Common myeloid progenitor, CD34-positive (primary cell): ENCODE data around the gene PHYH.
"Not testable (repeated sequence)": the region's sequence is repeated elsewhere in the genome, so short reads cannot be mapped to it uniquely, and the experiment has no call there.

Experiments used
- CTCF ChIA-PET: fragments of 350-600 bp; sonication (Branson Sonifier 250); formaldehyde crosslinking; loops from one replicate; lab custom pipeline; 2021; ENCODE audit warnings: antibody characterized with exemption; lab: Charles Lee
- POLR2A ChIA-PET: fragments of 350-600 bp; sonication (Branson Sonifier 250); formaldehyde crosslinking; loops from one replicate; lab custom pipeline; 2021; ENCODE audit warnings: antibody characterized with exemption; lab: Charles Lee
- DNase-seq, 3 donors: peaks; one replicate each; pipeline versions ENCODE4 v3.0.0 to v3.0.0-alpha.2; 2013
- H3K27ac ChIP-seq, 2 experiments: 1 replicate in 1 of 2; 2 replicates in 1 of 2; pipeline ENCODE4 v1.7.0; 2013; ENCODE audit warnings: inconsistent platforms in 2 of 2, low read length in 2 of 2, mild to moderate bottlenecking in 2 of 2, low read depth in 1 of 2, moderate library complexity in 1 of 2; ENCODE audit not compliant: severe bottlenecking in 2 of 2, insufficient read depth in 1 of 2, poor library complexity in 1 of 2
- H3K27me3 ChIP-seq, 5 experiments: replicated peaks in 2 of 5; 1 replicate in 3 of 5; 2 replicates in 2 of 5; pipeline versions ENCODE4 v1.6.1 to v1.7.0; 2013; ENCODE audit warnings: low read length in 4 of 5, mild to moderate bottlenecking in 2 of 5, moderate library complexity in 2 of 5, inconsistent platforms in 1 of 5; ENCODE audit not compliant: insufficient read depth in 5 of 5, control insufficient read depth in 4 of 5
- H3K36me3 ChIP-seq, 4 experiments: 1 replicate in 2 of 4; 2 replicates in 2 of 4; pipeline versions ENCODE4 v1.6.1 to v1.7.0; 2013; ENCODE audit warnings: low read length in 3 of 4, control low read depth in 1 of 4, mild to moderate bottlenecking in 1 of 4; ENCODE audit not compliant: control insufficient read depth in 4 of 4, insufficient read depth in 4 of 4
- H3K4me1 ChIP-seq, 4 experiments: 1 replicate in 3 of 4; 2 replicates in 1 of 4; pipeline versions ENCODE4 v1.6.1 to v1.7.1; 2013; ENCODE audit warnings: low read length in 3 of 4, mild to moderate bottlenecking in 3 of 4, control low read depth in 1 of 4, inconsistent platforms in 1 of 4, moderate library complexity in 1 of 4; ENCODE audit not compliant: control insufficient read depth in 4 of 4, insufficient read depth in 4 of 4; ENCODE audit errors: control extremely low read depth in 1 of 4
- H3K4me3 ChIP-seq, 7 experiments: 1 replicate in 4 of 7; 2 replicates in 3 of 7; pipeline versions ENCODE4 v1.5.1 to v1.7.0; 2013; ENCODE audit warnings: mild to moderate bottlenecking in 7 of 7, low read length in 6 of 7, moderate library complexity in 6 of 7, inconsistent platforms in 2 of 7, low read depth in 2 of 7, control low read depth in 1 of 7; ENCODE audit not compliant: insufficient read depth in 4 of 7, control insufficient read depth in 1 of 7; ENCODE audit errors: extremely low read depth in 1 of 7
- H3K9me3 ChIP-seq, 5 experiments: 1 replicate in 4 of 5; 2 replicates in 1 of 5; pipeline versions ENCODE4 v1.6.1 to v1.7.1; 2013; ENCODE audit warnings: low read length in 4 of 5, mild to moderate bottlenecking in 2 of 5, inconsistent platforms in 1 of 5, low read depth in 1 of 5, moderate library complexity in 1 of 5; ENCODE audit not compliant: control insufficient read depth in 4 of 5, insufficient read depth in 2 of 5; ENCODE audit errors: control extremely low read depth in 1 of 5
- WGBS: methylation state at CpG from one replicate; pipeline ENCODE4 v1.1.5; 2013; ENCODE audit not compliant: insufficient coverage; 5-methylcytosine and 5-hydroxymethylcytosine counted together

PHYH gene

DNA sequence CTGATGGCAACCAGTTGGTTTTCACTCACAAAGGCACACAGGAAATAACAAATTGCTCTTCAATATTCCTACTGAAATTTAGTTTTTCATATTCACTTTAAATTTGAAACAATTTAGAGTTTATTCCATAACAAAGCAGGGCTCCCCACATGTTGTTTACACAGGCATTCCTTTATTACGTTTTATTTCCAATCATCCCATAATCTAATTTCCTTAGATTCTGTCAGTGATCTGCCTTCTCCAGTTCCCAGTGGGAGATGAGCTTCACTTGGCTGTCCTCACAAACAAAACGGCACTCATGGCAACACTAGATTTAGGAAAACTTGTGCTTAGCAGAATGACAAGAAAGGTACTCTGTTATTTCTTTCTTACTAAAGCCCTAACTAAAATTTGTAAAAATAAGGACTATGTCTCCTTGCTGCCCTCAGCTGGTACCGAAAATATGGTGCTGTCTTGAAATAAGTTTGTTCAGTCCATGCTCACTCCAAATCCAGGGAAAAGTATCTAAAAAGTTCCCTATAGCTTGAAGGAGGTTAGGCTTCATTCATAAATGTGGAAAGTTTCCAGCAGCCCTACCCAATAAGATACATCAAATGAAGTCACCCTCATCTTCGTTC, 23.0 kb downstream of the PHYH start:
- WGBS: no CpG with 5 or more reads among the region's 4 CpGs
- no peaks in the 10 kb centered on the region for H3K4me1 ChIP-seq
- H3K4me3 ChIP-seq: no peak overlapping the region
- H3K36me3 ChIP-seq: peaks cover 0 to 15% (median 2%) of the 10 kb centered on the region in 4 experiments
- POLR2A ChIA-PET: no interaction called here
- peak in 2 of 3 donors; percentile 10 to 23 for DNase-seq
- CTCF ChIA-PET: interaction anchor here (1.2 to 1.4 kb wide), 2 partner anchors 45 to 115 kb away, joined by 3 to 4 read pairs; no protein-coding TSS in a partner anchor
- no peaks in the 10 kb centered on the region for H3K9me3 ChIP-seq
- H3K27me3 ChIP-seq: no peaks in the 10 kb centered on the region
- H3K27ac ChIP-seq: no peak overlapping the region

DNA sequence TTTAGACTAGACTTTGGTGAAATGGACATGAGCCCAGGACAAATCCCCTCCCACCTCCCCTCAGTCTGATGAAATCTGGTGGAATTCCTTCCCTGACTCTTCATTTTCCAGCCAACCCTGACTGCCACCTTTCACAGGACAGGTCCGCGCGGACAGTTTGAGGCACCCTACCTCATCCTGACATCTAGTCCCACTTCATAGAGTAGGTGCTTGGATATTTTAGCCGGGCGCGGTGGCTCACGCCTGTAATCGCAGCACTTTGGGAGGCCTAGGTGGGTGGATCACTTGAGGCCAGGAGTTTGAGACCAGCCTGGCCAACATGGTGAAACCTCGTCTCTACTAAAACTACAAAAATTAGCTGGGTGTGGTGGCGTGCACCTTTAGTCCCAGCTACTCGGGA, 23.7 kb downstream of the PHYH start:
- H3K27me3 ChIP-seq, H3K27ac ChIP-seq, POLR2A ChIA-PET: not testable (repeated sequence)

DNA sequence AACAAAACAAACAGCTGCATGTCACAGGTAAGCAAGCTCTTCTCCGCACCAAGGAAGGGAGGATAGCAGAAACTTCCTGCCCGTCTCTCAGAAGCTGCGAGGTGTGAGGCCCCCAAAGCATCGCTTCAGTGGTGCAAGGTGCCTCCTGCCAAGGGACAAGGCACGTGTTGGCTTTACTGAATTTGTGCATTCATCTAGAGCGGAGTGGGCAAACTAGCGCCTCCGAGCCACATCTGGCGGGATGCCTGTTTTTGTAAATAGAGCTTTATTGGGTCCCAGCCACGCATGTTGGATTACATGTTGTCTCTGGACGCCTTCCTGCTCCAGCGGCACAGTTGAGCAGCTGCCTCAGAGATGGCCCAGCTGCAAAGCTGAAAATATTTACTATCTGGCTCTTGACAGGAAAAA, 27.7 kb downstream of the PHYH start:
- Histone ChIP-seq H3K4me3 (no peak overlapping the region), H3K9me3 (no peaks in the 10 kb centered on the region), H3K27ac (no peak overlapping the region), H3K4me1 (no peaks in the 10 kb centered on the region), H3K36me3 (no peaks in the 10 kb centered on the region), H3K27me3 (no peaks in the 10 kb centered on the region)
- 98% methylated on average over 12 of the region's 12 CpGs for WGBS
- POLR2A ChIA-PET: no interaction called here
- DNase-seq: peak in 1 of 3 donors; percentile 10
- CTCF ChIA-PET: interaction anchor here (0.6 to 2.1 kb wide), 3 partner anchors 10 to 1471 kb away, joined by 3 to 12 read pairs (median 3); partner anchors contain the start of gene PHYH

More for the DNA sequence above, 23.7 kb downstream of the PHYH start:
- peaks cover 0 to 14% (median 1%) of the 10 kb centered on the region in 4 experiments for H3K36me3 ChIP-seq
- H3K4me1 ChIP-seq, H3K4me3 ChIP-seq, DNase-seq, CTCF ChIA-PET, H3K9me3 ChIP-seq: not testable (repeated sequence)
- WGBS: 100% methylated on average over 7 of the region's 11 CpGs

DNA sequence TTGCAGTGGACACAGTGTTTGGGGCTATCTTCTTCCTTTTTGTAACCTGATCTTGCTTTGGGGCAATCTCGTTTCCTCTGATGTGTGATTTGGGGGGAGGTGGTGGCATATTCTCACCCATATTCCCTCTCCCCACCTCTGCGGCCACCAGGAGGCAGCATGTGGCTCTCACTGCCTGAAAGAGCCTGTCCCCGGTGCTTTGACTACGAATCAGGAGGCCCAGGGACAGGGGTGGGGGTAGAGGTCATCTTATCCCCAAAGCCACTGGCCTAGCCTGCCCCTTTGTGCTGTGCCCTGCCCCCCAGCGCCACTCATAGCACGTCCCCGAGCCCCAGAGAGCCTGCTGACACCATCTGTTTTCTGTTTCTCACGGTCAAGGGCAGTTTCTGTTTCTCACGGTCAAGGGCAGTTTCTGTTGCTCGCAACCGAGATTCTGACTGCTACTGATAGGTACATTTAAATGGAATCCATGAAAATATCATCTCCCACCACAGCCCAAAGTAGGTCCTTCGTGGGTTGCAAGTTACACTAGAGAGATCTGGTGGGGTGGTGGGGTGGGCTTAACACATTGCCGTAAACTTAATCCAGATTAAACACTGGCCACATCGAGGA, 28.2 kb downstream of the PHYH start:
- no peaks in the 10 kb centered on the region for H3K27me3 ChIP-seq
- H3K4me3 ChIP-seq: no peak overlapping the region
- no peaks in the 10 kb centered on the region for H3K36me3 ChIP-seq
- no peaks in the 10 kb centered on the region for H3K9me3 ChIP-seq
- peak; percentile 16 to 34 (median 30) for DNase-seq
- POLR2A ChIA-PET: no interaction called here
- no peaks in the 10 kb centered on the region for H3K4me1 ChIP-seq
- WGBS: 89% methylated on average over 4 of the region's 14 CpGs
- CTCF ChIA-PET: interaction anchor here (0.6 to 2.1 kb wide), 3 partner anchors 10 to 1471 kb away, joined by 3 to 12 read pairs (median 3); partner anchors contain the start of gene PHYH
- no peak overlapping the region for H3K27ac ChIP-seq

DNA sequence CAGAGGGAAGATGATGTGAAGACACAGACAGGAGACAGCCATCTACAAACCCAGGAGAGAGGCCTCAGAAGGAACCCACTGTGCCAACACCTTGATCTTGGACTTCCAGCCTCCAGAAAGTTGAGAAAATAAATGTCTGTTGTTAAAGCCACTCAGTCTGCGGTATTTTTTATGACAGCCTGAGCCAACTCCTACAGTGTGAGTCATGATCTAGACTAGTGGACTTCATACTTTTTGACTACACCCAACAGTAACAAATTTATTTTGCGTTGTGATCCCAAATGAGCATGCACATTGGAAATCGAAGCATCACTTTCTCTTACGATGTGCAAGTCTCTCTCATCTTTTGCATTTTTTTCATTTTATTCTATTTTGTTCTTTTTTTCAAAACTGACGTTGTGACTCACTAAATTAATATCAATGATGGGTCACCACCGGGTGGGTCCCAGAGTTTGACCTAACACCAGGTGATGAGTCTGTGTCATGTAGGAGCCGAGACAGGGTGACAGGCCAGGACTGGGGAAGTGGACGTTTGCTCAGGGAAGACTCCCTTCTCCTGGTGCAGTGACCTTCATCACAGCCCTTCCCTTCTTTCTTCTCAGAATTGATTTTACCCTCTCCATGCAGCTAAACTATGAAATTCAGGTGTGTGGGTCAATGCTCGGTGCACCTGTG, 28.9 kb downstream of the PHYH start:
- CTCF ChIA-PET: interaction anchor here (2.1 kb wide), 1 partner anchor 31 kb away, joined by 12 read pairs; the partner anchor contains the start of gene PHYH

DNA sequence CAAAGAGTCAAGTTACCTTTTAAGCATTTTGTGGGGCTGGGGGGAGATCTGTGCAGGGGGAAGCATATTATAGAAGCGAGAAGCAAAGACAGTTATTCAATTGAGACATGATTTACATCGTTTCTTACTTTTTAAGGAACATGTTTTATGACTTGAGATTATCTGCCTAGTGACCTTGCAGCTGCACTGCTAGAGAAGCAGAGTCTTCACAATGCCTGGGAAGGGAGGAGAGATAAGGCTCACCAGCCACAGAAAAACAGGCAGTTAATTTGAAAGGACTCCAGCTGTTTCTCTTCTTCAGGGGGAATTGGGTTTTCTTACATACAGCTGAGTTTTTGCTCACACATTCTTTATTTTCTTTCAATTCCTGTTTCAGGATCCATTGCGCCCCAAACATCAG, 31.0 kb downstream of the PHYH start:
- ChIA-PET CTCF (interaction anchor here (0.7 kb wide), 1 partner anchor 339 kb away, joined by 3 read pairs; no protein-coding TSS in a partner anchor), POLR2A (no interaction called here)
- Histone ChIP-seq H3K4me3 (no peak overlapping the region), H3K36me3 (no peaks in the 10 kb centered on the region), H3K27ac (no peak overlapping the region), H3K27me3 (no peaks in the 10 kb centered on the region), H3K9me3 (no peaks in the 10 kb centered on the region), H3K4me1 (no peaks in the 10 kb centered on the region)
- DNase-seq: peak; percentile 38 to 81 (median 70)
- WGBS: 50% methylated on average over 1 of the region's 3 CpGs

More for the DNA sequence above, 28.9 kb downstream of the PHYH start:
- Histone ChIP-seq H3K27ac (no peak overlapping the region), H3K27me3 (no peaks in the 10 kb centered on the region), H3K9me3 (no peaks in the 10 kb centered on the region), H3K4me1 (no peaks in the 10 kb centered on the region), H3K4me3 (no peak overlapping the region), H3K36me3 (no peaks in the 10 kb centered on the region)
- 96% methylated on average over 5 of the region's 9 CpGs for WGBS
- POLR2A ChIA-PET: no interaction called here
- DNase-seq: no peak

DNA sequence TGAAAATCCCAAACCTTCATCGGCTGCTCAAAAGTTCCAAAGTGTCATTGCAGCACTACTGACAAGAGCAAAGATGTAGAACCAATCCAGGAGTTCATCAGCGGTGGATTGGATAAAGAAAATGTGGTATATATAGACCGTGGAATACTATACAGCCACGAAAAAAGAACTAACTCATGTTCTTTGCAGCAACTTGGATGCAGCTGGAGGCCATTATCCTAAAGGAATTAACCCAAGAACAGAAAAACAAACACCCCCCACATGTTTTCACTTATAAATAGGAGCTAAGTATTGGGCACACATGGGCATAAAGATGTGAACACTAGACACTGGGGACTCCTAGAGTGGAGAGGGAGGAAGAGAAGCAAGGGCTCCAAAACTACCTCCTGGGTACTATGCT, 31.6 kb downstream of the PHYH start:
- H3K36me3 ChIP-seq: no peaks in the 10 kb centered on the region
- H3K27me3 ChIP-seq: no peaks in the 10 kb centered on the region
- no peak for DNase-seq
- H3K9me3 ChIP-seq: no peaks in the 10 kb centered on the region
- H3K4me3 ChIP-seq: no peak overlapping the region
- H3K4me1 ChIP-seq: no peaks in the 10 kb centered on the region
- no peak overlapping the region for H3K27ac ChIP-seq
- no CpG with 5 or more reads among the region's 4 CpGs for WGBS
- ChIA-PET POLR2A (no interaction called here), CTCF (no interaction called here)
